PC-9 (cell line): Measurements from ENCODE around the gene RNF13. TPM values are rescaled to one million over a fixed set of nuclear protein-coding genes. Genes with fewer than 3 reads are reported as not detected.

Experiments
- BruUV-seq: library from RNA; stranded (reverse); fragments of 400-500 nt; replicated peaks from 2 replicates; lab custom pipeline; 2021; lab: Mats Ljungman, UMichigan
- CTCF ChIA-PET: fragments of 300-600 bp; sonication (Branson Sonifier 250); formaldehyde crosslinking; loops from one replicate; lab custom pipeline; 2022; ENCODE audit warnings: antibody characterized with exemption; lab: Charles Lee
- POLR2A ChIA-PET: fragments of 300-600 bp; sonication (Branson Sonifier 250); formaldehyde crosslinking; loops from one replicate; lab custom pipeline; 2022; ENCODE audit warnings: antibody characterized with exemption; ENCODE audit not compliant: unreplicated experiment; lab: Charles Lee
- DNase-seq, 2 experiments: peaks; one replicate each; pipeline versions ENCODE4 v3.0.0 to v3.0.0-alpha.2; 2015 to 2022; ENCODE audit warnings: mixed read lengths in 1 of 2
- H2AFZ ChIP-seq: fragments of 200-600 bp; sonication (generic); 2 replicates; pipeline ENCODE4 v1.8.1; 2017; ENCODE audit warnings: antibody characterized with exemption
- H3F3A ChIP-seq: fragments of 200-600 bp; sonication (generic); 2 replicates; pipeline ENCODE4 v1.8.1; 2017; ENCODE audit warnings: antibody characterized with exemption, mild to moderate bottlenecking, low read depth; ENCODE audit not compliant: insufficient read depth
- H3K27ac ChIP-seq: fragments of 200-600 bp; sonication (generic); 2 replicates; pipeline ENCODE4 v1.6.1; 2016; ENCODE audit warnings: mixed run types
- H3K27me3 ChIP-seq: fragments of 200-600 bp; sonication (generic); 2 replicates; pipeline ENCODE4 v1.6.1; 2016; ENCODE audit warnings: low read depth, mixed run types; ENCODE audit not compliant: insufficient read depth
- H3K36me3 ChIP-seq: fragments of 200-600 bp; sonication (generic); 2 replicates; pipeline ENCODE4 v1.6.1; 2016; ENCODE audit warnings: low read depth, mixed run types
- H3K4me1 ChIP-seq: fragments of 200-600 bp; sonication (generic); replicated peaks from 2 replicates; pipeline ENCODE4 v1.6.1; 2016; ENCODE audit warnings: mixed run types; ENCODE audit not compliant: insufficient read depth
- H3K4me2 ChIP-seq: fragments of 200-600 bp; sonication (generic); 2 replicates; pipeline ENCODE4 v1.6.1; 2017; ENCODE audit warnings: mixed run types
- H3K4me3 ChIP-seq: fragments of 200-600 bp; sonication (generic); 2 replicates; pipeline ENCODE4 v1.6.1; 2016; ENCODE audit warnings: mixed run types
- H3K79me2 ChIP-seq: fragments of 200-600 bp; sonication (generic); 2 replicates; pipeline ENCODE4 v1.6.1; 2017; ENCODE audit warnings: low read depth, mixed run types
- H3K9me2 ChIP-seq: fragments of 200-600 bp; sonication (generic); 2 replicates; pipeline ENCODE4 v1.8.1; 2017; ENCODE audit warnings: mild to moderate bottlenecking; ENCODE audit not compliant: insufficient read depth
- H3K9me3 ChIP-seq: fragments of 200-600 bp; sonication (generic); 2 replicates; pipeline ENCODE4 v1.8.1; 2016; ENCODE audit warnings: low read depth; ENCODE audit not compliant: insufficient read depth
- H4K20me1 ChIP-seq: fragments of 200-600 bp; sonication (generic); 2 replicates; pipeline ENCODE4 v1.8.1; 2017; ENCODE audit not compliant: insufficient read depth
- CTCF ChIP-seq: fragments of 200-600 bp; sonication (generic); conservative IDR thresholded peaks from 2 replicates; pipeline ENCODE4 v1.6.1; 2017; ENCODE audit warnings: mixed run types, antibody characterized with exemption, mild to moderate bottlenecking, moderate library complexity
- EZH2 ChIP-seq: fragments of 200-600 bp; sonication (generic); IDR thresholded peaks from 2 replicates; pipeline ENCODE4 v1.8.0; 2017; ENCODE audit warnings: antibody characterized with exemption, low read depth
- intact Hi-C: fragments of 100-400 bp; cut with micrococcal nuclease; formaldehyde crosslinking; loops from one replicate; pipeline ENCODE4 v1.10.0; 2022; ENCODE audit not compliant: unreplicated experiment
- total RNA-seq: library from RNA; stranded (reverse); gene quantifications from 2 replicates; pipeline ENCODE4 v1.2.3, GENCODE V29; 2021

RNF13 gene
- total RNA-seq, 1 experiment from 2014 or later = 65.0 TPM

- Histone ChIP-seq H3K4me2 (no peak overlapping the region), H2AFZ (no peak overlapping the region), H3K9me3 (no peaks in the 10 kb centered on the region), H3K36me3 (peaks cover 39% of the 10 kb centered on the region), H4K20me1 (peaks cover 9% of the 10 kb centered on the region; the same call in 1 of the 2 replicates), H3K4me1 (peaks cover 20% of the 10 kb centered on the region), H3K4me3 (no peak overlapping the region), H3K9me2 (no peaks in the 10 kb centered on the region), H3F3A (peaks cover 19% of the 10 kb centered on the region; the same call in 1 of the 2 replicates), H3K79me2 (peaks cover 55% of the 10 kb centered on the region), H3K27ac (no peak overlapping the region), H3K27me3 (no peaks in the 10 kb centered on the region)
- BruUV-seq = no TSS peak
- no peak for DNase-seq
- ChIA-PET POLR2A (no interaction called here), CTCF (no interaction called here)
- no peak for TF ChIP-seq EZH2
- TF ChIP-seq CTCF = no peak
- intact Hi-C loops = loop anchor here (5.0 kb wide), 1 partner anchor 451 kb away; no protein-coding TSS in a partner anchor
Observed at GRCh38 chr3:149963485-149963884, 150.5 kb downstream of the RNF13 start.

GRCh38 chr3:149964291-149964690, 151.3 kb downstream of the RNF13 start:
- intact Hi-C loops = loop anchor here (5.0 kb wide), 1 partner anchor 452 kb away; no protein-coding TSS in a partner anchor
- peaks cover 63% of the 10 kb centered on the region for H3K79me2 ChIP-seq
- H3K27me3 ChIP-seq = no peaks in the 10 kb centered on the region
- CTCF ChIA-PET = interaction anchor here (0.9 kb wide), 1 partner anchor 256 kb away, joined by 3 read pairs; no protein-coding TSS in a partner anchor
- TF ChIP-seq CTCF (no peak), EZH2 (no peak)
- H3K4me1 ChIP-seq = peaks cover 24% of the 10 kb centered on the region
- H3K4me3 ChIP-seq = no peak overlapping the region
- no peak overlapping the region for H3K27ac ChIP-seq
- POLR2A ChIA-PET = interaction anchor here (0.7 kb wide), 1 partner anchor 10 kb away, joined by 4 read pairs; no protein-coding TSS in a partner anchor
- H2AFZ ChIP-seq = no peak overlapping the region
- H4K20me1 ChIP-seq = peaks cover 9% of the 10 kb centered on the region; the same call in 1 of the 2 replicates
- no peaks in the 10 kb centered on the region for H3K9me2 ChIP-seq
- peaks cover 24% of the 10 kb centered on the region; the same call in 1 of the 2 replicates for H3F3A ChIP-seq
- no TSS peak for BruUV-seq
- peaks cover 35% of the 10 kb centered on the region for H3K36me3 ChIP-seq
- no peaks in the 10 kb centered on the region for H3K9me3 ChIP-seq
- H3K4me2 ChIP-seq = no peak overlapping the region
- no peak for DNase-seq

GRCh38 chr3:149965278-149965677, 152.3 kb downstream of the RNF13 start:
- intact Hi-C loops = loop anchor here (5.0 kb wide), 1 partner anchor 272 kb away; no protein-coding TSS in a partner anchor
- ChIA-PET CTCF (interaction anchor here (0.6 to 2.9 kb wide), 4 partner anchors 12 to 255 kb away, joined by 3 to 26 read pairs (median 3); no protein-coding TSS in a partner anchor), POLR2A (no interaction called here)
- Histone ChIP-seq H3K27ac (no peak overlapping the region), H3K79me2 (peaks cover 73% of the 10 kb centered on the region), H4K20me1 (peaks cover 9% of the 10 kb centered on the region; the same call in 1 of the 2 replicates), H3K9me2 (no peaks in the 10 kb centered on the region), H3K9me3 (no peaks in the 10 kb centered on the region), H3K36me3 (peaks cover 29% of the 10 kb centered on the region), H3K4me3 (no peak overlapping the region), H3F3A (peaks cover 24% of the 10 kb centered on the region; the same call in 1 of the 2 replicates), H3K27me3 (no peaks in the 10 kb centered on the region), H3K4me2 (no peak overlapping the region), H3K4me1 (peaks cover 24% of the 10 kb centered on the region), H2AFZ (no peak overlapping the region)
- BruUV-seq = no TSS peak
- no peak for DNase-seq
- no peak for TF ChIP-seq EZH2
- no peak for TF ChIP-seq CTCF
